ENCODE results near the gene STOX2. TPM values are rescaled to one million over a fixed set of nuclear protein-coding genes. Genes with fewer than 3 reads are reported as not detected.

The STOX2 gene
- total and polyA plus RNA-seq, 9 donors: 3.8 to 9.7 (median 6.6) TPM

GRCh38 chr4:183984566-183984965 lies 79.5 kb downstream of the STOX2 start:
- no peaks in the 10 kb centered on the region for H3K27me3 ChIP-seq (ENCODE audit: control insufficient read depth, insufficient read depth, low read length)
- no peak overlapping the region for H3K4me3 ChIP-seq (ENCODE audit: low read length)
- peak; percentile 10 for DNase-seq
- H3K27ac ChIP-seq (ENCODE audit: low read length): no peak overlapping the region
- peaks cover 19% of the 10 kb centered on the region for H3K4me1 ChIP-seq (ENCODE audit: control insufficient read depth, insufficient read depth, low read length)
- no peaks in the 10 kb centered on the region for H3K36me3 ChIP-seq (ENCODE audit: control insufficient read depth, insufficient read depth, low read length)
- WGBS (ENCODE audit: insufficient coverage): 80% methylated on average over 13 of the region's 13 CpGs
- no peaks in the 10 kb centered on the region for H3K9me3 ChIP-seq (replicated peaks; ENCODE audit: control insufficient read depth, low read depth, low read length)

GRCh38 chr4:183985786-183986185 lies 80.7 kb downstream of the STOX2 start:
- no peaks in the 10 kb centered on the region for H3K27me3 ChIP-seq (ENCODE audit: control insufficient read depth, insufficient read depth, low read length)
- H3K4me1 ChIP-seq (ENCODE audit: control insufficient read depth, insufficient read depth, low read length): peaks cover 19% of the 10 kb centered on the region
- no peaks in the 10 kb centered on the region for H3K9me3 ChIP-seq (replicated peaks; ENCODE audit: control insufficient read depth, low read depth, low read length)
- whole genome bisulfite sequencing (ENCODE audit: insufficient coverage): no CpG with 5 or more reads among the region's 7 CpGs
- H3K27ac ChIP-seq (ENCODE audit: low read length): no peak overlapping the region
- H3K4me3 ChIP-seq (ENCODE audit: low read length): no peak overlapping the region
- H3K36me3 ChIP-seq (ENCODE audit: control insufficient read depth, insufficient read depth, low read length): no peaks in the 10 kb centered on the region
- no peak for DNase-seq

GRCh38 chr4:183986291-183986970 lies 81.3 kb downstream of the STOX2 start:
- H3K27ac ChIP-seq (ENCODE audit: low read length): no peak overlapping the region

GRCh38 chr4:183986971-183987946 lies 82.2 kb downstream of the STOX2 start:
- peaks cover 19% of the 10 kb centered on the region for H3K4me1 ChIP-seq (ENCODE audit: control insufficient read depth, insufficient read depth, low read length)
- no peaks in the 10 kb centered on the region for H3K27me3 ChIP-seq (ENCODE audit: control insufficient read depth, insufficient read depth, low read length)
- H3K9me3 ChIP-seq (replicated peaks; ENCODE audit: control insufficient read depth, low read depth, low read length): no peaks in the 10 kb centered on the region
- H3K4me3 ChIP-seq (ENCODE audit: low read length): peak overlapping the region; percentile 43
- DNase-seq: peak; percentile 83
- peak overlapping the region; percentile 83 for H3K27ac ChIP-seq (ENCODE audit: low read length)
- WGBS (ENCODE audit: insufficient coverage): 49% methylated on average over 26 of the region's 43 CpGs
- no peaks in the 10 kb centered on the region for H3K36me3 ChIP-seq (ENCODE audit: control insufficient read depth, insufficient read depth, low read length)

More at GRCh38 chr4:183986291-183986970, 81.3 kb downstream of the STOX2 start:
- Histone ChIP-seq H3K4me1 (ENCODE audit: control insufficient read depth, insufficient read depth, low read length) (peaks cover 19% of the 10 kb centered on the region), H3K4me3 (ENCODE audit: low read length) (no peak overlapping the region), H3K27me3 (ENCODE audit: control insufficient read depth, insufficient read depth, low read length) (no peaks in the 10 kb centered on the region), H3K36me3 (ENCODE audit: control insufficient read depth, insufficient read depth, low read length) (no peaks in the 10 kb centered on the region), H3K9me3 (replicated peaks; ENCODE audit: control insufficient read depth, low read depth, low read length) (no peaks in the 10 kb centered on the region)
- DNase-seq: no peak
- 92% methylated on average over 12 of the region's 18 CpGs for WGBS (ENCODE audit: insufficient coverage)

- WGBS (ENCODE audit: insufficient coverage): 4% methylated on average over 8 of the region's 10 CpGs
- H3K36me3 ChIP-seq (ENCODE audit: control insufficient read depth, insufficient read depth, low read length): no peaks in the 10 kb centered on the region
- no peaks in the 10 kb centered on the region for H3K9me3 ChIP-seq (replicated peaks; ENCODE audit: control insufficient read depth, low read depth, low read length)
- H3K4me1 ChIP-seq (ENCODE audit: control insufficient read depth, insufficient read depth, low read length): peaks cover 19% of the 10 kb centered on the region
- peak; percentile 95 for DNase-seq
- peak overlapping the region; percentile 83 for H3K27ac ChIP-seq (ENCODE audit: low read length)
- H3K4me3 ChIP-seq (ENCODE audit: low read length): peak overlapping the region; percentile 43
- no peaks in the 10 kb centered on the region for H3K27me3 ChIP-seq (ENCODE audit: control insufficient read depth, insufficient read depth, low read length)
These were observed 82.9 kb downstream of the STOX2 start for GRCh38 chr4:183987987-183988392.

GRCh38 chr4:183988874-183989273 lies 83.8 kb downstream of the STOX2 start:
- peak overlapping the region; percentile 83 for H3K27ac ChIP-seq (ENCODE audit: low read length)
- no peak overlapping the region for H3K4me3 ChIP-seq (ENCODE audit: low read length)
- peaks cover 19% of the 10 kb centered on the region for H3K4me1 ChIP-seq (ENCODE audit: control insufficient read depth, insufficient read depth, low read length)
- WGBS (ENCODE audit: insufficient coverage): 62% methylated on average over 4 of the region's 9 CpGs
- no peaks in the 10 kb centered on the region for H3K36me3 ChIP-seq (ENCODE audit: control insufficient read depth, insufficient read depth, low read length)
- no peaks in the 10 kb centered on the region for H3K27me3 ChIP-seq (ENCODE audit: control insufficient read depth, insufficient read depth, low read length)
- DNase-seq: no peak
- no peaks in the 10 kb centered on the region for H3K9me3 ChIP-seq (replicated peaks; ENCODE audit: control insufficient read depth, low read depth, low read length)

- peaks cover 19% of the 10 kb centered on the region for H3K4me1 ChIP-seq (ENCODE audit: control insufficient read depth, insufficient read depth, low read length)
- no peak overlapping the region for H3K27ac ChIP-seq (ENCODE audit: low read length)
- DNase-seq: peak; percentile 49
These were observed 84.4 kb downstream of the STOX2 start for GRCh38 chr4:183989461-183989860.

GRCh38 chr4:183989931-183990330 lies 84.8 kb downstream of the STOX2 start:
- Histone ChIP-seq H3K27ac (ENCODE audit: low read length) (no peak overlapping the region), H3K4me3 (ENCODE audit: low read length) (no peak overlapping the region), H3K27me3 (ENCODE audit: control insufficient read depth, insufficient read depth, low read length) (no peaks in the 10 kb centered on the region), H3K4me1 (ENCODE audit: control insufficient read depth, insufficient read depth, low read length) (peaks cover 19% of the 10 kb centered on the region), H3K9me3 (replicated peaks; ENCODE audit: control insufficient read depth, low read depth, low read length) (no peaks in the 10 kb centered on the region), H3K36me3 (ENCODE audit: control insufficient read depth, insufficient read depth, low read length) (no peaks in the 10 kb centered on the region)
- no CpG with 5 or more reads among the region's 2 CpGs for WGBS (ENCODE audit: insufficient coverage)
- no peak for DNase-seq

More at GRCh38 chr4:183989461-183989860, 84.4 kb downstream of the STOX2 start:
- Histone ChIP-seq H3K36me3 (ENCODE audit: control insufficient read depth, insufficient read depth, low read length) (no peaks in the 10 kb centered on the region), H3K9me3 (replicated peaks; ENCODE audit: control insufficient read depth, low read depth, low read length) (no peaks in the 10 kb centered on the region), H3K27me3 (ENCODE audit: control insufficient read depth, insufficient read depth, low read length) (no peaks in the 10 kb centered on the region), H3K4me3 (ENCODE audit: low read length) (no peak overlapping the region)
- 52% methylated on average over 4 of the region's 6 CpGs for WGBS (ENCODE audit: insufficient coverage)

- Histone ChIP-seq H3K36me3 (ENCODE audit: control insufficient read depth, insufficient read depth, low read length) (no peaks in the 10 kb centered on the region), H3K4me1 (ENCODE audit: control insufficient read depth, insufficient read depth, low read length) (peaks cover 2% of the 10 kb centered on the region), H3K27me3 (ENCODE audit: control insufficient read depth, insufficient read depth, low read length) (no peaks in the 10 kb centered on the region), H3K9me3 (replicated peaks; ENCODE audit: control insufficient read depth, low read depth, low read length) (no peaks in the 10 kb centered on the region), H3K4me3 (ENCODE audit: low read length) (no peak overlapping the region), H3K27ac (ENCODE audit: low read length) (no peak overlapping the region)
- WGBS (ENCODE audit: insufficient coverage): 100% methylated on average over 1 of the region's 6 CpGs
- DNase-seq: no peak
These were observed 88.6 kb downstream of the STOX2 start for GRCh38 chr4:183993676-183994075.

GRCh38 chr4:183995570-183995969 lies 90.5 kb downstream of the STOX2 start:
- DNase-seq: no peak
- Histone ChIP-seq H3K36me3 (ENCODE audit: control insufficient read depth, insufficient read depth, low read length) (no peaks in the 10 kb centered on the region), H3K9me3 (replicated peaks; ENCODE audit: control insufficient read depth, low read depth, low read length) (no peaks in the 10 kb centered on the region), H3K27me3 (ENCODE audit: control insufficient read depth, insufficient read depth, low read length) (no peaks in the 10 kb centered on the region), H3K27ac (ENCODE audit: low read length) (no peak overlapping the region), H3K4me3 (ENCODE audit: low read length) (no peak overlapping the region), H3K4me1 (ENCODE audit: control insufficient read depth, insufficient read depth, low read length) (no peaks in the 10 kb centered on the region)
- 59% methylated on average over 5 of the region's 11 CpGs for WGBS (ENCODE audit: insufficient coverage)
